HG03280 (cell line): Measurements from ENCODE around the gene TUBA3C.
"Not testable (repeated sequence)": the region's sequence is repeated elsewhere in the genome, so short reads cannot be mapped to it uniquely, and the experiment has no call there.

Experiments used
- ATAC-seq: cut with Tn5 transposase; IDR thresholded peaks from one replicate; pipeline ENCODE4 v1.9.1; 2021; ENCODE audit warnings: mild to moderate bottlenecking, moderate library complexity; ENCODE audit not compliant: unreplicated experiment

Gene TUBA3C

DNA sequence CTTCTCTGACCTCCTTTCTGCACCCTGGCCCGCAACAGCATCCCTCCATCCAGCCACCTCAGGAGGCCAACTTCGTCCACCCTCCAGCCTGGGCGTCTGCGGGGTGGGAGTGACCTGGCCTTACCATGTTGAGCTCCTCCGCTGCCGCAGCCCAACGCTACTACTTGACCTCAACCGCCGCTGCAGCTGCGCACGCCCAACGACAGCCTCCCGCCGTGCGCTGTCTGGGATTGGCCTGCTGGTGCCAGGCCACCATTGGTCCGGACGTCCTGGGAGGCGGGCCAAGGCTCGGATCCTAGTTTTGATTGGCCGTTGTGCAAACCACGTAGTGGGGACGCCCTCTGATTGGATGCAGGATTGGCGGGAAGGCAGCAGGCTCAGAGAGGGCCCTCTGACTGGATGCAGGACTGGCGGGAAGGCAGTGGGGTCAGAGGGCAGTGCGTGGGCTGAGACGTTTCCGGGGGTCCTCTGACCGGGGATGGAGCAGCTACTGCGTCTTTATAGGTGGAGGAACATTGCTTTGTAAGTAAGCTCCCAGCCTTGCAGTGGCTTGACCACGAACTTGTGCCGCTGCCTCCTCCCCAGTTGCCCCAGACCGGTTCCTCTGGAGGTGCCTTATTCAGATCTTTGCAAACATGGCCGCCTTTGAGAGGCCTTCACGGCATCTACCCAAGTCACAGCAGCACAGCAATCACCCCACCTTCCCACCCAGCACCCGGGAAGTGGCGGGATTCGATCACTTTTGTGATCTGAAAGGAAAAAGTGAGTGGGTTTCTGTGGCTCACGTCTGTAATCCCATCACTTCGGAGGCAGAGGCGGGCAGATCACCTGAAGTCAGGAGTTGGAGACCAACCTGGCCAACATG is at the start of gene TUBA3C:
TUBA3C (minus strand) TSS at position 204 of the 865 bp plus-strand sequence; CDS start at position 127, 77 bp downstream.
- no peak for ATAC-seq

DNA sequence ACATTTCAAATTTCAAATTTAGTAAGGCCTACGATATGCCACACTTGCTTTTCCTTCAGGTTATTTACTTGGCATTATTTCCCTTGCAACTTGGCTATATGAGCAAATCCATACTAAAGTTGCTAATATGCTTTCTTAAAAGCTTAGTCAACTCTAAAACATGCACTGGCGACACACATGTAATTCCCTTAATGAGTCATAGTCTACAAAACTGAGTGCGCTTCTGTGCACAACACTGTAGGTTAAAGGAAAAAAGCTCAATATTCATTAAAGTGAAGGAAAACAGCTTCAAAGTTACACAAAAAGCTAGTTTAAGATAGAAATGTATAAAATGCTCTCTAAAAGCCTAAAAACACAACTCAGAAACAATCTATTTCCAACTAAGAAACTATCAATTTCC is 25.8 kb upstream of the TUBA3C start:
- not testable (repeated sequence) for ATAC-seq

- ATAC-seq = not testable (repeated sequence)
Observed at GRCh38 chr13:19192622-19193021, 11.0 kb upstream of the TUBA3C start.

- ATAC-seq = not testable (repeated sequence)
Observed at GRCh38 chr13:19189911-19190310, 8.3 kb upstream of the TUBA3C start.

GRCh38 chr13:19189368-19189767 is 7.7 kb upstream of the TUBA3C start:
- not testable (repeated sequence) for ATAC-seq

DNA sequence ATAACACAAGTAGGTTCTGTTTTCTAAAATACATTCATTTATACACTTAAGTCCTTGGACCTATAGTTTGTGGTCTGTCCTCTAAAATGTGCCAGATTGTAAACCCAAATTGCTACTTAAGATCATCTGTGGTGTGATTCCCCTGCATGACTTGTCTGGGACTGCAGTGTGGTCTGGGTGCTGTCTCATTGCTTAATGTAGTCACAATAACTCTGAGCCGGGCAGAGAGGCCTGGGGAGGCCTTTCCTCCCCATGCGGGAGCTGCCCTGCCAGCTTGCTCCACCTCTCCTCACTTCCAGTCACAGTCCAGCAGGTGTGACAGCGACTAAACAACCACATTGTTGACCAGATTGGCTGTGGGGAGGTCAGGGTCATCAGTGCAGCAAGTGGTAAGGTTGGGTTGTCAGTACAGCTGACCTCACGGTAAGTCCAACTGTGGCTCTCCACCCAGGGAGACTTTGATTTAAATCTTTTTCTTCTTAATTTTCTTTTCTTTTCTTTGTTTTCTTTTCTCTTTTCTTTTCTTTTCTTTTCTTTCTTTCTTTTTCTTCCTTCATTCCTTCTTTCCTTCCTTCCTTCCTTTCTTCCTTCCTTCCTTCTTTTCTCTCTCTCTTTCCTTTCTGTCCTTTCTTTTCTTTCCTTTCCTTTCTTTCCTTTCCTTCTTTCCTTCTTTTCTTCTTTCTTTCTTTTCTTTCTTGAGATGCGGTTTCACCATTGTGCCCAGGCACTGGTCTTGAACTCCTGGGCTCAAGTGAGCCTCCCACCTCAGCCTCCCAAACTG is 4.4 kb upstream of the TUBA3C start:
- ATAC-seq = no peak

GRCh38 chr13:19185086-19185864 is 3.7 kb upstream of the TUBA3C start:
- no peak for ATAC-seq

GRCh38 chr13:19184176-19184575 is 2.6 kb upstream of the TUBA3C start:
- ATAC-seq = no peak

GRCh38 chr13:19183676-19184075 is 2.1 kb upstream of the TUBA3C start:
- ATAC-seq = no peak

DNA sequence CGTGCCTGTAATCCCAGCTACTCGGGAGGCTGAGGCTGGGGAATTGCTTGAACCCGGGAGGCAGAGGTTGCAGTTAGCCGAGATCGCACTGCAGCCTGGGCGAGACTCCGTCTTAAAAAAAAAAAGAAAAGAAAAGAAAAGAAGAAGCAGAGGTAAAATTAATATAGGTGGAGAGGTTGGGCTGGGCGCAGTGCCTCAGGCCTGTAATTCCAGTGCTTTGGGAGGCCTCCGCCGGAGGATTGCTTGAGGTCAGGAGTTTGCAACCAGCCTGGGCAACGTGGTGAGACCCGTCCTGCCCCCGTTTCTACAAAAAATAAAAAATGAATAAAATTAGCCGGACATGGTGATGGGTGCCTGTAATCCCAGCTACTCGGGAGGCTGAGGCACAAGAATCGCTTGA is 912 bp upstream of the TUBA3C start:
- ATAC-seq = no peak

DNA sequence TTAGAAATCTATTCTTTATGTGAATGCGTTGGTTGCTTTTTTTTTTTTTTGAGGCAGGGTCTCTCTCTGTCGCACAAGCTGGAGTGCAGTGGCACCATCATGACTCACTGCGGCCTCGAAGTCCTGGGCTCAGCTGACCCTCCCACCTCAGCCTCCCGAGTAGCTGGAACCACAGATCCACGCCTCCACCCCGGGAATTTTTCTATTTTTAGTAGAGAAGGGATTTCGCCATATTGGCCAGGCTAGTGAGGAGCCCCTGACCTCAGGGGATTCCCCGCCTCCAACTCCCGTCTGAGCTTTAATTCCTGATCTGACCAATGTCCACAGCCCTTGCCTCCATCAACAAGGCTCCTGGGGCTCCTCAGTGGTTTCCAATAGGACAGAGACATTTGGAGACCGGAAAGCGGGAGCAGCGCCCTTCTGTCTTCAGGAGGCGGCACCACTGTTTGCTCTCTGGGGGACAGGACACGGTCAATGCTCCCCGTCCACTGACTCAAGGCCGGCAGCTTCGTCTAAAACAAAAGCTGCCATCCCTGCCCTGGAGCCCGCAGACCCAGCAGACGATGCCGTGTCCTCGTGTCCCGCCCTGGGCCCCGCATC is 503 bp downstream of the TUBA3C start:
- no peak for ATAC-seq

GRCh38 chr13:19179916-19180315 is 1.7 kb downstream of the TUBA3C start:
- ATAC-seq = no peak

GRCh38 chr13:19178901-19179593 is 2.6 kb downstream of the TUBA3C start:
- ATAC-seq = no peak

GRCh38 chr13:19176981-19177776 is 4.4 kb downstream of the TUBA3C start:
- not testable (repeated sequence) for ATAC-seq

DNA sequence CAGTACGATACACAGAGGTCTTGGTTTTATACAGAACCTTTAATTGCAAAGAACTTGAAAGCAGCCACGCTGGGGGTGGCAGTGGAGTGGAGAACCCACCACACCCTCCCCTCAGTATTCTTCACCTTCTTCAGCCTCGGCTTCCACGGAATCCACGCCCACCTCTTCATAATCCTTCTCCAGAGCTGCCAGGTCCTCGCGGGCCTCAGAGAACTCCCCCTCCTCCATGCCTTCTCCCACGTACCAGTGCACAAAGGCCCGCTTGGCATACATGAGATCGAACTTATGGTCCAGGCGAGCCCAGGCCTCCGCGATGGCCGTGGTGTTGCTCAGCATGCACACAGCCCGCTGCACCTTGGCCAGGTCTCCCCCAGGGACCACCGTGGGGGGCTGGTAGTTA is 7.9 kb downstream of the TUBA3C start:
- ATAC-seq = no peak

- ATAC-seq = no peak
Observed at GRCh38 chr13:19172647-19173030, 9.0 kb downstream of the TUBA3C start.

DNA sequence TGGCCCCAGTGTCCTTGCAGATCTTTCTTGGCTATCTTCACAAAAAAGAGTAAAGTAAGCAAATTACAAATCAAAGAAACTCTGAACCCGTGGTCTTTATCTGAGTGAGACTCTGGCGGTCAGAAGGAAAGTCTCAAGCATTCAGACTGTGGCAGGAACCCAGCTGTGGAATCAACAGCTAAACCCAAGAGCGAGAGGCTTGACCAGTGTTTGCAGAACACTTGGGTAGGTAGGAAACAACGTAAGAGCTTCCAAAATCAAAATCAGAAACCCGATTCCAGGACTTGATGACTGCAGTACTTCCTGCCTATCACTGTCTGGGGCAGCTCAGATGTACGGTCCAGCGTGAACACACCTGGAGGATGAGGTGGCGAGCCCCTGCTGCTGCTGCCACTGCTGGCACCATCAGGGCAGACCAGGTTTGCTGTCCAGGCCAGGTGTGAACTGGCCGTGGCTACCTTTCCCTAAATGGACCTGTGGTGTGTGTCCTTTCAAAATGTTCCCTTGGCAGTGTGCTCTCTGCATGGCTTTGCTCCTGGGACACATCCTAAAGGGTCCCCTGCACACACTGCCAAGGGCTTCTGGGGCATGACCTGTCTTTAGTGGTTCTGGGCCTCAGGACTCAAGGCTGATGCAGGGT is 9.5 kb downstream of the TUBA3C start:
- ATAC-seq = no peak

- ATAC-seq = no peak
Observed at GRCh38 chr13:19171563-19171962, 10.1 kb downstream of the TUBA3C start.

GRCh38 chr13:19169991-19170390 is 11.6 kb downstream of the TUBA3C start:
- no peak for ATAC-seq
